Lung (tissue), 12 donors: Measurements from ENCODE around the gene CACNA1D. TPM values are rescaled to one million over a fixed set of nuclear protein-coding genes. Genes with fewer than 3 reads are reported as not detected.

Source experiments
- ATAC-seq: fragments of 200-7000 bp; cut with Tn5 transposase; one replicate; pipeline ENCODE4 v1.9.1; 2020; ENCODE audit warnings: moderate number of reproducible peaks; ENCODE audit not compliant: insufficient read depth, low FRiP score
- DNase-seq, 3 donors: peaks; one replicate each; pipeline ENCODE4 v3.0.0-alpha.2; 2013 to 2017
- H3K27ac ChIP-seq, 2 donors: one replicate each; pipeline ENCODE4 v1.5.1; 2013; ENCODE audit warnings: mild to moderate bottlenecking in 2 of 2, moderate library complexity in 2 of 2, control low read depth in 1 of 2, inconsistent platforms in 1 of 2, low read depth in 1 of 2, low read length in 1 of 2
- H3K27me3 ChIP-seq, 3 donors: one replicate each; pipeline ENCODE4 v1.5.1; 2013; ENCODE audit warnings: low read length in 2 of 3; ENCODE audit not compliant: control insufficient read depth in 3 of 3, insufficient read depth in 3 of 3
- H3K36me3 ChIP-seq, 4 donors: one replicate each; pipeline ENCODE4 v1.5.1; 2013; ENCODE audit warnings: low read length in 4 of 4, mild to moderate bottlenecking in 1 of 4, moderate library complexity in 1 of 4; ENCODE audit not compliant: control insufficient read depth in 4 of 4, insufficient read depth in 4 of 4
- H3K4me1 ChIP-seq, 5 donors: one replicate each; pipeline ENCODE4 v1.5.1; 2013; ENCODE audit warnings: low read length in 5 of 5, mild to moderate bottlenecking in 2 of 5, moderate library complexity in 1 of 5; ENCODE audit not compliant: control insufficient read depth in 5 of 5, insufficient read depth in 5 of 5
- H3K4me3 ChIP-seq: one replicate; pipeline ENCODE4 v1.5.1; 2013; ENCODE audit warnings: mild to moderate bottlenecking, control low read depth, moderate library complexity
- H3K9ac ChIP-seq, 2 donors: one replicate each; pipeline ENCODE4 v1.5.1; 2013; ENCODE audit warnings: low read length in 2 of 2, control low read depth in 1 of 2; ENCODE audit not compliant: insufficient read depth in 1 of 2
- H3K9me3 ChIP-seq, 4 donors: one replicate each; pipeline ENCODE4 v1.5.1; 2013; ENCODE audit warnings: low read length in 3 of 4, mild to moderate bottlenecking in 1 of 4, moderate library complexity in 1 of 4; ENCODE audit not compliant: control insufficient read depth in 4 of 4, insufficient read depth in 3 of 4
- CTCF ChIP-seq: IDR thresholded peaks from 2 replicates; pipeline ENCODE4 v1.5.1; 2012; ENCODE audit warnings: mild to moderate bottlenecking; ENCODE audit errors: control extremely low read depth, extremely low read depth
- whole genome bisulfite sequencing, 2 donors: extraction: QIAGEN DNeasy Blood & Tissue Kit; methylation state at CpG; one replicate each; pipeline ENCODE4 v1.1.7; 2013; 5-methylcytosine and 5-hydroxymethylcytosine counted together
- polyA plus RNA-seq, 2 donors: library from polyadenylated mRNA; stranded (reverse); fragments of 200-250 nt; gene quantifications; one replicate each; pipeline ENCODE4 v1.2.1, GENCODE V29; 2013
- total RNA-seq, 2 donors: library from RNA; depleted of rRNA in 1 of 2; stranded (reverse); fragments of >200 nt in 1 of 2; gene quantifications; one replicate each; pipeline ENCODE4 v1.2.1, GENCODE V29; 2014 to 2021
- donor health status: control.
- donor health status: control.
- donor health status: Bipolar disorder and iron deficiency.
- donor health status: healthy.
- donor health status: DM: yes; HTN: yes; CAD: no.

CACNA1D gene
- total and polyA plus RNA-seq, 4 donors, result 2.7 to 96.8 (median 23.1) TPM

GRCh38 chr3:53772562-53772961 is 278.2 kb downstream of the CACNA1D start:
- ATAC-seq (no peak), DNase-seq (no peak)
- H3K27ac ChIP-seq, result no peak overlapping the region
- no peaks in the 10 kb centered on the region for H3K27me3 ChIP-seq
- TF ChIP-seq CTCF, result no peak
- no peak overlapping the region for H3K9ac ChIP-seq
- H3K9me3 ChIP-seq, result no peaks in the 10 kb centered on the region
- H3K36me3 ChIP-seq, result peaks cover 0 to 33% (median 13%) of the 10 kb centered on the region in 4 donors
- WGBS, 2 donors, result 80 to 92% methylated on average over 14 of the region's 14 CpGs
- no peak overlapping the region for H3K4me3 ChIP-seq
- H3K4me1 ChIP-seq, result peaks cover 0 to 14% (median 2%) of the 10 kb centered on the region in 5 donors

GRCh38 chr3:53773021-53773436 is 278.6 kb downstream of the CACNA1D start:
- H3K4me3 ChIP-seq, result no peak overlapping the region
- H3K27me3 ChIP-seq, result no peaks in the 10 kb centered on the region
- no peak overlapping the region for H3K9ac ChIP-seq
- H3K4me1 ChIP-seq, result peaks cover 0 to 14% (median 2%) of the 10 kb centered on the region in 5 donors
- TF ChIP-seq CTCF, result no peak
- no peak for DNase-seq
- peak overlapping the region in 1 of 2 donors; percentile 27 for H3K27ac ChIP-seq
- 37 to 78% methylated on average over 5 of the region's 5 CpGs for WGBS, 2 donors
- no peak for ATAC-seq
- H3K9me3 ChIP-seq, result no peaks in the 10 kb centered on the region
- H3K36me3 ChIP-seq, result peaks cover 0 to 33% (median 14%) of the 10 kb centered on the region in 4 donors

GRCh38 chr3:53773611-53774368 is 279.4 kb downstream of the CACNA1D start:
- 58 to 73% methylated on average over 10 of the region's 10 CpGs for WGBS, 2 donors
- no peak overlapping the region for H3K9ac ChIP-seq
- no peaks in the 10 kb centered on the region for H3K27me3 ChIP-seq
- H3K4me1 ChIP-seq, result peaks cover 0 to 14% (median 2%) of the 10 kb centered on the region in 5 donors
- peaks cover 0 to 28% (median 13%) of the 10 kb centered on the region in 4 donors for H3K36me3 ChIP-seq
- H3K27ac ChIP-seq, result peak overlapping the region in 1 of 2 donors; percentile 57
- no peaks in the 10 kb centered on the region for H3K9me3 ChIP-seq
- no peak for TF ChIP-seq CTCF
- no peak overlapping the region for H3K4me3 ChIP-seq
- DNase-seq (peak in 2 of 3 donors; percentile 48 to 77), ATAC-seq (peak; percentile 43)
